Choroid plexus epithelial cell (primary cell): ENCODE data around the gene F11R.
A peak's percentile ranks its signal among the peaks of the same experiment; 100 is the strongest.

Experiments
- DNase-seq: peaks from one replicate; pipeline ENCODE4 v3.0.0-alpha.2; 2010; ENCODE audit warnings: low read depth
- H3K4me3 ChIP-seq: 2 replicates; pipeline ENCODE4 v1.5.1; 2011; ENCODE audit warnings: low read depth, mild to moderate bottlenecking, control low read depth, low read length, moderate library complexity
- CTCF ChIP-seq: conservative IDR thresholded peaks from 2 replicates; pipeline ENCODE4 v1.5.1; 2011; ENCODE audit warnings: low read depth, mild to moderate bottlenecking, control low read depth, inconsistent platforms, low read length, moderate library complexity

Gene F11R

DNA sequence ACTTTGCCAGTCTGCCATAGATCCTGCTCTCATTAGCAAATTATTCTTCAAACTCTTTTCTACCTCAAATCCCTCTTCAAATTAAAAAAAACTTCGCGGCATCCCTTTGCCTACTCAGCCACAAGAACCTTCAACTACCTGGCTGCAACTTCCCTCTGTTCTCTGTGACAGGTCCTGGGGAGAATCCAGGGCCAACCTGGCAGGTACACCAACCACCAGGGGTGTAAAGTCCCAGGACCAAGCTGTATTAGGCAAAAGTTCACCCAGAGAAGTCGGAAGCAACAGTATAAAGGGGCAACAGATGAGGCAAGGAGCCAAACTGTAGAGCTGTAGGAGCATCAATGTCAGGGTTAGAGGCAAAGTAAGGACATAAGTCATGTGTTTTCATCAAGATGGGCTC is 48.0 kb downstream of the F11R start:
- DNase-seq, result no peak
- H3K4me3 ChIP-seq, result no peak overlapping the region
- no peak for TF ChIP-seq CTCF

DNA sequence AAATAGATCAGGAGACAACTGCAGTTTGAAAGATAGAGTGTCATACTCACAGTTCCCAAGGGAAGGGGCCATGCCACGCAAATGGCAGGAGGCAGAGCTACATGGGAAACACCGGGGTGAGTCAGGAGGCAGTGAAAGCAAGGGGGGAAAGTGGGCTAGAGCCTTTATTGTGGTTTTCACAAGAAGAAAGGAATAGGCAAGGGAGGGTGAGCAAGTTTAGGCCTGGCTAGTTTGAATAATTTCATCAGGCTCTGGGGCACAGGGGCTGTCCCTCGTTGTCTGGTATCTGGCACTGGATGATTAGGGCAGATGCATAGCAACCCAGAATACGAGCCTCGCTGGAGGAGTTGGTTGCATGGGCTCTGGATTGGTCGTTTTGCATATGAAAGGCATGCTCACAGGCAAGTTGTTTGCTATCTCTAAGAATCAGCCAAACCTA is 49.3 kb downstream of the F11R start:
- H3K4me3 ChIP-seq, result no peak overlapping the region
- no peak for TF ChIP-seq CTCF
- no peak for DNase-seq

GRCh38 chr1:160963521-160963920 is 57.4 kb downstream of the F11R start:
- no peak for DNase-seq
- TF ChIP-seq CTCF, result no peak
- H3K4me3 ChIP-seq, result no peak overlapping the region

GRCh38 chr1:160961419-160961818 is 59.5 kb downstream of the F11R start:
- no peak for TF ChIP-seq CTCF
- DNase-seq, result no peak
- H3K4me3 ChIP-seq, result no peak overlapping the region

DNA sequence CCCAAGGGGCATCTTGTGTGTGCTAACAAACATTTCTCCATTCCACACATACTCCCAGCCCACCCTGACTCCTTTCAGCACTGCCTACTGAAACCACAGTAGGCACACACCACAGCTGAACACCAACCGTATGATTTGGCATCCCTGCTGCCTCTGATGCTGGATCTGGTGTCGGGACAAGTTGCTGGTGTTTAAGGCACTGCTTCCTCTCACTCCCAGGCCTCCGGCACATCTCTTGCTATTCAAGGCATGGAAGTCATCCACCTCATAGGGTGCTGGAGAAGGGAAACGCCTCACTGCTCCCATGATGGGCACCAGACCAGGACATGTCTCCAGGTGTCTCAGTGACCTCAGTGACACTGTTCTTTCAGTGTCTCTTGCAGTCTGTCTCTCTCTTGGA is 64.0 kb downstream of the F11R start:
- H3K4me3 ChIP-seq, result no peak overlapping the region
- TF ChIP-seq CTCF, result no peak
- no peak for DNase-seq

DNA sequence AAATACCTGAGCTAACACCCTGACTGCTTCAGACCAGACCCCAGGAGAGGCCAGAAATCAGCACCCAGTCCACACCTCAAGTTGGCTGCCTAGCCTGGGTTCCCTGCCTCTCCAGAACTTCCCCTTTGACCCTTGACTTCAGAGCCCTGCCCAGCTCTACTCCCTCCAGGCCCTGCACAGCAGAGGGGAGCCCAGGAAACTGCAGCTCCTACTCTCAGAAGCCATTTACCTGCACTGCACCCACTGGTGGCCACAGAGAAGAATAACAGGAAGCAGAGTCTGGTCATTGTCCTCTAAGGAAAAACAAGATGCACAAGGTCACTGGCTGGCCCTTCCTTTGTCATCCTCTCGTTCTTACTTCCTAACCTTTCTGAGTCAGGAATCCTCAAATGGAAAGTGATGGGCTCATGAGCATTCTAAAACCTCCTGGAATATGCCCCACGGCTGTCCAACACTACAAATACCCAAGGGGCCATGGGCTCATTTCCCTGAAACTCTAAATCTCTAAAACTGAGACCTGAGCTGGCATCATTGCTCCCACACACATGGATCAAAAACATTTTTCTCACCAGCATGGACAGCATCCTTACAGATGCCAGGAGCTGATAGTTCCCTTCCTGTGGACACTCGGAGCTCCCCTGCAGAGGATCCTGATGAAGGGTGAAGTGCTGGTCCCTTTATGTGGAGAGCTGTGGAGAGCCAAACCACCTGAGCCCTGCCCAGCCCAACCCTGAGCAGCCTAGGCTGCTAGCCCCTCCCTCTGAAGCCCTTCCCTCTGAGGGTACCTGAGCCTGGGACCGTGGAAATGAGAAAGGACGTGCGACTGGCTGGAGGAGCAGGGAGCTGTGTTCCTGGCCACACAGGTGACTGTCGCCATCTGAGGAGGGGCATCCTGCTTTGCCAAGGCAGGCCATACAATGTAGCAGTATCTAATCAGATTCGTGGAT is 66.5 kb downstream of the F11R start, which contains the start of gene ITLN2:
ITLN2 (minus strand) TSS at position 652 of the 947 bp plus-strand sequence; CDS start at position 584, 68 bp downstream.
- no peak within 1 kb of the TSS for H3K4me3 ChIP-seq
- TF ChIP-seq CTCF, result peak; percentile 78
- DNase-seq, result peak; percentile 58
